Measurements from ENCODE around the gene APOA1. TPM values are rescaled to one million over a fixed set of nuclear protein-coding genes. Genes with fewer than 3 reads are reported as not detected.

Gene APOA1
- total and polyA plus RNA-seq, 2 donors = 2.3 to 12.3 TPM

DNA sequence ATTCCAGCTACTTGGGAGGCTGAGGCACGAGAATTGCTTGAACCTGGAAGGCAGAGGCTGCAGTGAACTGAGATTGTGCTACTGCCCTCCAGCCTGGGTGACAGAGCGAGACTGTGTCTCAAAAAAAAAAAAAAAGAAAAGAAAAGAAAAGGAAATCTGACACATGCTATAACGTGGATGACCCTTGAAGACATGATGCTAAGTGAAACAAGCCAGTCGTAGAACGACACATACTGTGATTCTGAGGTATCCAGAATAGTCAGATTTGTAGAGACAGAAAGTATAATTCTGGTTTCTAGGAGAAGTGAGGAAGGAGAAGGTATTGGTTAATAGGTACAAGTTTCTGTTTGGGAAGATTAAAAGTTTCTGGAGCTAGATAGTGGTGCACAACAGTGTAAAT is 39.1 kb downstream of the APOA1 start:
- Histone ChIP-seq H3K4me3 (ENCODE audit: low read length in 2 of 2) (no peak overlapping the region), H3K27me3 (ENCODE audit: control insufficient read depth in 2 of 2, insufficient read depth in 1 of 2, low read length in 1 of 2) (no peaks in the 10 kb centered on the region), H3K27ac (ENCODE audit: low read depth in 1 of 2, low read length in 1 of 2) (no peak overlapping the region), H3K36me3 (ENCODE audit: control insufficient read depth in 2 of 2, insufficient read depth in 2 of 2, low read length in 1 of 2) (no peaks in the 10 kb centered on the region), H3K4me1 (ENCODE audit: control insufficient read depth in 2 of 2, insufficient read depth in 2 of 2, low read length in 2 of 2) (no peaks in the 10 kb centered on the region), H3K9me3 (ENCODE audit: control insufficient read depth in 2 of 2, insufficient read depth in 1 of 2, low read length in 1 of 2) (no peaks in the 10 kb centered on the region)
- WGBS = 91% methylated on average over 5 of the region's 5 CpGs
- DNase-seq (ENCODE audit: low read depth in 6 of 9, low spot score in 9 of 9) = no peak

DNA sequence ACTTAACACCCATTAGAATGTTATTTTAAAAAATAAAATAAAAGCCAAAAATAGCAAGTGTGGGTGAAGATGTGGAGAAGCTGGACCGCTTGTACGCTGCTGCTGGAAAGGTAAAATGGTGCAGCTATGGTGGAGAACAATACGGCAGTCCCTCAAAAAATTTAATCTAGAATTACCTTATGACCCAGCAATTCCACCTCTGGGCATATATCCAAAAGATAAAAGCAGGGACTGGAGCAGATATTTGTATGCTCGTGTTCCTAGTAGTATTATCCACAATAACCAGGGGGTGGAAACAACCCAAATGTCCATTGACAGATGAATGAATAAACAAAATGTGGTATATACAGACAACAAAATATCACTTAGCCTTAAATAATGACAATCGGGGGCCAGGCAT is 39.6 kb downstream of the APOA1 start:
- H3K27ac ChIP-seq (ENCODE audit: low read depth in 1 of 2, low read length in 1 of 2) = no peak overlapping the region
- H3K27me3 ChIP-seq (ENCODE audit: control insufficient read depth in 2 of 2, insufficient read depth in 1 of 2, low read length in 1 of 2) = no peaks in the 10 kb centered on the region
- H3K4me1 ChIP-seq (ENCODE audit: control insufficient read depth in 2 of 2, insufficient read depth in 2 of 2, low read length in 2 of 2) = no peaks in the 10 kb centered on the region
- H3K9me3 ChIP-seq (ENCODE audit: control insufficient read depth in 2 of 2, insufficient read depth in 1 of 2, low read length in 1 of 2) = no peaks in the 10 kb centered on the region
- 97% methylated on average over 5 of the region's 5 CpGs for WGBS
- DNase-seq (ENCODE audit: low read depth in 6 of 9, low spot score in 9 of 9) = no peak
- no peak overlapping the region for H3K4me3 ChIP-seq (ENCODE audit: low read length in 2 of 2)
- no peaks in the 10 kb centered on the region for H3K36me3 ChIP-seq (ENCODE audit: control insufficient read depth in 2 of 2, insufficient read depth in 2 of 2, low read length in 1 of 2)

DNA sequence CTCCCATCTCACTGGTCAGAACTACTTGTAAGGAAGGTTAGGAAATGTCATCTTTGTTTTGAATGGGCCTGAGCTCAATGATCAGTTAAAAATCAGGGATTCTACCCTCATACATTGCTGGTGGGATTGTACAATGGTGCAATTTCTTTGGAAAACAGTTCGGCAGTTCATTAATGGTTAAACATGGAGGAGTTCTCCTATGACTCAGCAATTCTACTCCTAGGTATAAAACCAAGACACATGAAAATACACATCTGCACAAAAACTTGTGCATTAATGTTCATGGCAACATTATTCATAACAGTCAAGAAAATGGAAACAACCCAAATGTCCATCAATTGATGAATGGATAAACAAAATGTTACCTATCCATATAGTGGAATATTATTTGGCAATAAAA is 40.9 kb downstream of the APOA1 start:
- WGBS = 74% methylated on average over 1 of the region's 1 CpG
- no peaks in the 10 kb centered on the region for H3K36me3 ChIP-seq (ENCODE audit: control insufficient read depth in 2 of 2, insufficient read depth in 2 of 2, low read length in 1 of 2)
- H3K27me3 ChIP-seq (ENCODE audit: control insufficient read depth in 2 of 2, insufficient read depth in 1 of 2, low read length in 1 of 2) = no peaks in the 10 kb centered on the region
- peaks cover 0 to under 1% of the 10 kb centered on the region in 2 donors for H3K4me1 ChIP-seq (ENCODE audit: control insufficient read depth in 2 of 2, insufficient read depth in 2 of 2, low read length in 2 of 2)
- H3K4me3 ChIP-seq (ENCODE audit: low read length in 2 of 2) = no peak overlapping the region
- H3K27ac ChIP-seq (ENCODE audit: low read depth in 1 of 2, low read length in 1 of 2) = no peak overlapping the region
- DNase-seq (ENCODE audit: low read depth in 6 of 9, low spot score in 9 of 9) = no peak
- no peaks in the 10 kb centered on the region for H3K9me3 ChIP-seq (ENCODE audit: control insufficient read depth in 2 of 2, insufficient read depth in 1 of 2, low read length in 1 of 2)

DNA sequence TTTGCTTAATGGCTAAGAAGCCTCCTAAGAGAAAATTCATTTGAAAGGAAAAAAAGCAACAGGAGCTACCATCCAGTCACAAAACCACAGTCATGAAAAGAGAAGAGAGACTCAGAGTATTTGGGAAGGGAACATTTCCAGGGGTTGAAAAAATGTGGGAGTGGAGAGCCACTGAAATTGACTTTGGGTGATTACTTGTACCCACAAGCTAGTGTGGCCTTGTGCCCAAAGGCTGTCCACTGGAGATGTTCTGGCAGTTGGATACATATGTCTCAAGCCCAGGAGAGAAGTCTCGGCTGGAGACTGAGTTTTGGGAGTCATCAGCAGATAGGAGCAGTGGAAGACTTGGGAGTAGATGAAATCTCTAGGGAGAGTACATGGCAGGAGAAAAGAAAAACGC is 42.6 kb downstream of the APOA1 start:
- no peaks in the 10 kb centered on the region for H3K9me3 ChIP-seq (ENCODE audit: control insufficient read depth in 2 of 2, insufficient read depth in 1 of 2, low read length in 1 of 2)
- no peak overlapping the region for H3K4me3 ChIP-seq (ENCODE audit: low read length in 2 of 2)
- 96% methylated on average over 2 of the region's 2 CpGs for WGBS
- no peak for DNase-seq (ENCODE audit: low read depth in 6 of 9, low spot score in 9 of 9)
- H3K27ac ChIP-seq (ENCODE audit: low read depth in 1 of 2, low read length in 1 of 2) = no peak overlapping the region
- H3K36me3 ChIP-seq (ENCODE audit: control insufficient read depth in 2 of 2, insufficient read depth in 2 of 2, low read length in 1 of 2) = no peaks in the 10 kb centered on the region
- H3K4me1 ChIP-seq (ENCODE audit: control insufficient read depth in 2 of 2, insufficient read depth in 2 of 2, low read length in 2 of 2) = peaks cover 0 to 5% of the 10 kb centered on the region in 2 donors
- peaks cover 0 to 11% of the 10 kb centered on the region in 2 donors for H3K27me3 ChIP-seq (ENCODE audit: control insufficient read depth in 2 of 2, insufficient read depth in 1 of 2, low read length in 1 of 2)

DNA sequence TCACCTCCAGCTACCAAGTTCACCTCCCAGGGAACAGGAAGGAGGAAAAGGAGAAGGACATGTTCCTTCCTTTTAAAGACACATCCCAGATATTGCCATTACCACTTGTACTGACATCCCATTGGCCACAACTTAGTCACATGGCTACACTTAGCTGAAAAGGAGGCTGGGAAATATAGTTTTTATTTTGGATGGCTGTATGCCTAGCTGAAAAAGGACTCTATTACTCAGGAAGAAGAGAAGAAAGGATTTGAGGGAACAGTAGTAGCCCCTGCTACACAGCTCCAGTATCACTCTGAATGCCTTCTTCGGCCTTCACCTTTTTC is 43.7 kb downstream of the APOA1 start:
- Histone ChIP-seq H3K4me1 (ENCODE audit: control insufficient read depth in 2 of 2, insufficient read depth in 2 of 2, low read length in 2 of 2) (peaks cover under 1 to 5% of the 10 kb centered on the region in 2 donors), H3K27ac (ENCODE audit: low read depth in 1 of 2, low read length in 1 of 2) (no peak overlapping the region), H3K36me3 (ENCODE audit: control insufficient read depth in 2 of 2, insufficient read depth in 2 of 2, low read length in 1 of 2) (no peaks in the 10 kb centered on the region), H3K4me3 (ENCODE audit: low read length in 2 of 2) (no peak overlapping the region), H3K9me3 (ENCODE audit: control insufficient read depth in 2 of 2, insufficient read depth in 1 of 2, low read length in 1 of 2) (no peaks in the 10 kb centered on the region), H3K27me3 (ENCODE audit: control insufficient read depth in 2 of 2, insufficient read depth in 1 of 2, low read length in 1 of 2) (peaks cover 0 to 12% of the 10 kb centered on the region in 2 donors)
- no peak for DNase-seq (ENCODE audit: low read depth in 6 of 9, low spot score in 9 of 9)
- WGBS = 96% methylated on average over 1 of the region's 1 CpG

DNA sequence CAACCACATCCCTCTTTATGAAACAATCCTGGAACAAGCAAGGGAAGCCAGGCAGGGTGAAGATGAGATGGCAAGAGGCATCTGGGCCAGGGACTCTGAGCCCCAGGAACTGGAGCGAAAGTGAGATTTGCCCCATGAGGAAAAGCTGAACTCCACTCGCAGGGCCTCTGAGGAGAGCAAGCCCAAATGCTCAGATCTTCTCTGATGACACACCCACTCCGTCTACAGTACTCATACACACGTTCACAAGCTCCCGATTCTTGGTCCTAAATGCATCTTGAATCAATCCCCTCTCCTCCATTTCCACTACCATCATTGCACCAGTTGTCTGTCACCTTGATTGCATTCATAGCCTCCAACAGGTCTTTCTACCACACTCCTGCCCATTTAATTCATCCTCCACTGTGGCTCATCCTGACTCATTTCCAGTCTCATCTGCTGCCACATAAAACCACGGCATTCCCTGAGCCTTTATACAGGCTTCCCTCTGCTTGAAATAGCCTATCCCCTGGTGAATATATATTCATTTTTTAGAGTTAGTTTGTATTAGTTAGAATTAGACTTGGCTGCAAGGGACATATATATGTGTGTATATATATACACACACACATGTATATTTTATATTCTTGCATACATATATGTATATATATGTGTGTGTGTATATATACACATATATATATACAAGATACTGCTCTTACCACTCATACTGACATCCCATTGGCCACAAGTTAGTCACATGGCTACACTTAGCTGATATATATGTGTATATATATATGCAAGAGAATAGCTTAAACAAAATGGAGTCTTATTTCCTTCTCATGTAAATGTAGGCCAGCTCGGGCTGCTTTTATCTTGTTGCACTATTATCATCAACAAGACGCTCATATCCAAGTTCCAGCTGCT is 44.3 kb downstream of the APOA1 start:
- no peaks in the 10 kb centered on the region for H3K9me3 ChIP-seq (ENCODE audit: control insufficient read depth in 2 of 2, insufficient read depth in 1 of 2, low read length in 1 of 2)
- no peak for DNase-seq (ENCODE audit: low read depth in 6 of 9, low spot score in 9 of 9)
- 98% methylated on average over 8 of the region's 8 CpGs for WGBS

DNA sequence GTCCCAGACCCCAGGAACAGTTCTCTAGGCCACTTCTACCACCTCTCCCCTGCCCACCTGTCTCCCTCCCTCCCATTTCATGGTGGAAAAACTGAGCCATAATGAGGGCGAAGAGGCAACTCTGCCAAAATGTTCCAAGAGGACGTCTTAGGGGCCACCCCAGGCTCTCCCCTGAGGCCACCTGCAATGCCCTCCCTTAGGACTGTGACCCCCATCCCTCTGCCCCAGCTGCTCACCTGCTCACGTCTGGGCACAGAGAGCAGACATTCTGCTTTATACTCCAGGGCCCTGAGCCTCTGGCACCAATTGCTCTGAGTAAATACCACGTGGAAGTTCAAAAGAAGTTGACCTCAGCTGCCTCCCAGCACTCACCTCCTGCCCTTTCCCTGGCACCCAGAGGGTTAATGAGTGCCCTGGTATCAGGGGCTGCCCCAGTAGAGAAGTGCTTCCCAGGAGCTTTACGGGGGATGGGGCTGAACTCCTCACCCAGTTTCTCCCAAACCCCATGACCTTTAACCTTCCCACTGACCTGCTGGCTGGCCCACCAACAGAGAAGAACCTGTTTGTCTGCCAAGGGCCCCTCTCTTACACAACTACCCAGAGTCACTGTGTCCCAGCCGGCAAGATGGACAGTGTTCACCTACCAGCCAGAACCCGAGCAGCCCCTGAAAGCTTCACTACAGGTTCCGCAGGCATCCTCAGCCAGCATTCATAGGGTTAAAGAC is 45.1 kb downstream of the APOA1 start:
- no peaks in the 10 kb centered on the region for H3K9me3 ChIP-seq (ENCODE audit: control insufficient read depth in 2 of 2, insufficient read depth in 1 of 2, low read length in 1 of 2)
- no peak overlapping the region for H3K27ac ChIP-seq (ENCODE audit: low read depth in 1 of 2, low read length in 1 of 2)
- WGBS = 94% methylated on average over 8 of the region's 8 CpGs
- H3K4me1 ChIP-seq (ENCODE audit: control insufficient read depth in 2 of 2, insufficient read depth in 2 of 2, low read length in 2 of 2) = peaks cover 9 to 11% of the 10 kb centered on the region in 2 donors
- H3K27me3 ChIP-seq (ENCODE audit: control insufficient read depth in 2 of 2, insufficient read depth in 1 of 2, low read length in 1 of 2) = peaks cover 0 to 16% of the 10 kb centered on the region in 2 donors
- H3K4me3 ChIP-seq (ENCODE audit: low read length in 2 of 2) = no peak overlapping the region
- no peak for DNase-seq (ENCODE audit: low read depth in 6 of 9, low spot score in 9 of 9)
- H3K36me3 ChIP-seq (ENCODE audit: control insufficient read depth in 2 of 2, insufficient read depth in 2 of 2, low read length in 1 of 2) = no peaks in the 10 kb centered on the region

More for the DNA sequence above, 44.3 kb downstream of the APOA1 start:
- peaks cover 0 to 14% of the 10 kb centered on the region in 2 donors for H3K27me3 ChIP-seq (ENCODE audit: control insufficient read depth in 2 of 2, insufficient read depth in 1 of 2, low read length in 1 of 2)
- H3K4me1 ChIP-seq (ENCODE audit: control insufficient read depth in 2 of 2, insufficient read depth in 2 of 2, low read length in 2 of 2) = peaks cover 7 to 11% of the 10 kb centered on the region in 2 donors
- H3K4me3 ChIP-seq (ENCODE audit: low read length in 2 of 2) = no peak overlapping the region
- H3K27ac ChIP-seq (ENCODE audit: low read depth in 1 of 2, low read length in 1 of 2) = no peak overlapping the region
- no peaks in the 10 kb centered on the region for H3K36me3 ChIP-seq (ENCODE audit: control insufficient read depth in 2 of 2, insufficient read depth in 2 of 2, low read length in 1 of 2)

DNA sequence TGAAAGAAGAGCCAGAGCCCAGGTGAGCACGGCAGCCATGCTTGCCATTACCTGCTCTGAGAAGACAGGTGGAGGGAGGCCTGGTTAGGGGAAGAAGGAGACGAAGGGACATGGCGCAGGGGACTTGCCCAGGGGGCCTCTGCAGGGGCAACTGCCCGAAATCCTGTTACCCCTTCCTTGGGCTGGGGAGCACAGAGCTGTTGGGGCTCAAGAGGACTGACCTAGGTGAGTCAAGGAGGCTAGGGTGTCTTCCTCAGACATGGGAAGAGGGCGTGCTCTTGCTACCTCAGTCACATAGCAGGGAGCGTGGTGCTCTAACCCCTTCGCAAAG is 45.6 kb downstream of the APOA1 start, which contains the start of gene APOA5:
Gene APOA5 (minus strand): TSS at position 67 of the 331 bp plus-strand sequence. CDS start 19 bp downstream, at position 48.
- Histone ChIP-seq H3K4me3 (ENCODE audit: low read length in 2 of 2) (no peak within 1 kb of the TSS), H3K27me3 (ENCODE audit: control insufficient read depth in 2 of 2, insufficient read depth in 1 of 2, low read length in 1 of 2) (peaks cover 0 to 16% of the 10 kb centered on the region in 2 donors)

More for the DNA sequence above, 45.6 kb downstream of the APOA1 start, which contains the start of gene APOA5:
- no peaks in the 10 kb centered on the region for H3K9me3 ChIP-seq (ENCODE audit: control insufficient read depth in 2 of 2, insufficient read depth in 1 of 2, low read length in 1 of 2)
- H3K36me3 ChIP-seq (ENCODE audit: control insufficient read depth in 2 of 2, insufficient read depth in 2 of 2, low read length in 1 of 2) = no peaks in the 10 kb centered on the region
- H3K27ac ChIP-seq (ENCODE audit: low read depth in 1 of 2, low read length in 1 of 2) = no peak within 1 kb of the TSS
- no peak for DNase-seq (ENCODE audit: low read depth in 6 of 9, low spot score in 9 of 9)
- H3K4me1 ChIP-seq (ENCODE audit: control insufficient read depth in 2 of 2, insufficient read depth in 2 of 2, low read length in 2 of 2) = peaks cover 14 to 15% of the 10 kb centered on the region in 2 donors
- 96% methylated on average over 7 of the region's 7 CpGs for WGBS
